OCI-LY1 (cell line): ENCODE results near the gene TRRAP.

Experiments
- H2AFZ ChIP-seq: fragments of 200-600 bp; sonication (generic), shearing (Covaris generic); 2 replicates; pipeline ENCODE4 v1.6.0; 2014; ENCODE audit warnings: antibody characterized with exemption, mild to moderate bottlenecking, low read length
- H3F3A ChIP-seq: fragments of 200-600 bp; sonication (generic), shearing (Covaris generic); 2 replicates; pipeline ENCODE4 v1.6.0; 2014; ENCODE audit warnings: mild to moderate bottlenecking, antibody characterized with exemption, low read length, moderate library complexity; ENCODE audit not compliant: insufficient read depth
- H3K27ac ChIP-seq: fragments of 200-600 bp; sonication (generic); 2 replicates; pipeline ENCODE4 v1.5.1; 2014; ENCODE audit warnings: low read length, mixed run types, mild to moderate bottlenecking, low read depth; ENCODE audit not compliant: poor library complexity, severe bottlenecking
- H3K27me3 ChIP-seq: fragments of 200-600 bp; sonication (generic); 2 replicates; pipeline ENCODE4 v1.6.0; 2014; ENCODE audit warnings: antibody characterized with exemption, mild to moderate bottlenecking, low read length, moderate library complexity; ENCODE audit not compliant: insufficient read depth
- H3K36me3 ChIP-seq: fragments of 200-600 bp; sonication (generic); 2 replicates; pipeline ENCODE4 v1.6.1; 2014; ENCODE audit warnings: mild to moderate bottlenecking, antibody characterized with exemption, low read length, moderate library complexity, mixed read lengths; ENCODE audit not compliant: insufficient read depth
- H3K4me1 ChIP-seq: fragments of 200-600 bp; sonication (generic); 2 replicates; pipeline ENCODE4 v1.5.1; 2014; ENCODE audit warnings: mild to moderate bottlenecking, low read length, moderate library complexity; ENCODE audit not compliant: insufficient read depth, severe bottlenecking
- H3K4me2 ChIP-seq: fragments of 200-600 bp; sonication (generic), shearing (Covaris generic); 2 replicates; pipeline ENCODE4 v1.6.1; 2014; ENCODE audit warnings: low read length
- H3K4me3 ChIP-seq: fragments of 200-600 bp; sonication (generic); 2 replicates; pipeline ENCODE4 v1.5.1; 2014; ENCODE audit warnings: low read length, low read depth, mild to moderate bottlenecking, mixed read lengths; ENCODE audit not compliant: poor library complexity, severe bottlenecking
- H3K79me2 ChIP-seq: fragments of 200-600 bp; shearing (Covaris generic); 2 replicates; pipeline ENCODE4 v1.6.1; 2016; ENCODE audit warnings: mixed run types, low read length, mixed read lengths; ENCODE audit not compliant: insufficient read depth
- H3K9ac ChIP-seq: fragments of 200-600 bp; sonication (generic), shearing (Covaris generic); 2 replicates; pipeline ENCODE4 v1.6.1; 2014; ENCODE audit warnings: mild to moderate bottlenecking, low read length, mixed read lengths
- H3K9me2 ChIP-seq: fragments of 200-600 bp; sonication (generic), shearing (Covaris generic); 2 replicates; pipeline ENCODE4 v1.6.1; 2014; ENCODE audit warnings: low read depth, mild to moderate bottlenecking, low read length, mixed read lengths
- H3K9me3 ChIP-seq: fragments of 200-600 bp; shearing (Covaris generic); 2 replicates; pipeline ENCODE4 v1.6.1; 2014; ENCODE audit warnings: low read length, mixed read lengths
- H4K20me1 ChIP-seq: fragments of 200-600 bp; sonication (generic), shearing (Covaris generic); 2 replicates; pipeline ENCODE4 v1.6.0; 2016; ENCODE audit warnings: mild to moderate bottlenecking, low read length; ENCODE audit not compliant: insufficient read depth
- EZH2 ChIP-seq: fragments of 200-600 bp; sonication (generic), shearing (Covaris generic); IDR thresholded peaks from 2 replicates; pipeline ENCODE4 v1.8.0; 2017; ENCODE audit warnings: borderline replicate concordance, mixed run types, mild to moderate bottlenecking, antibody characterized with exemption, low read length, moderate library complexity, mixed read lengths
- TF ChIP-seq, protein P1 (sequence below): fragments of 200-600 bp; sonication (generic), shearing (Covaris generic); IDR thresholded peaks from 2 replicates; pipeline ENCODE4 v1.5.1; 2017; ENCODE audit warnings: mild to moderate bottlenecking, antibody characterized with exemption, low read length, moderate library complexity, mixed read lengths

Gene TRRAP

GRCh38 chr7:99010281-99010680, 131.9 kb downstream of the TRRAP start:
- Histone ChIP-seq H2AFZ (no peak overlapping the region), H3K27me3 (no peaks in the 10 kb centered on the region)

DNA sequence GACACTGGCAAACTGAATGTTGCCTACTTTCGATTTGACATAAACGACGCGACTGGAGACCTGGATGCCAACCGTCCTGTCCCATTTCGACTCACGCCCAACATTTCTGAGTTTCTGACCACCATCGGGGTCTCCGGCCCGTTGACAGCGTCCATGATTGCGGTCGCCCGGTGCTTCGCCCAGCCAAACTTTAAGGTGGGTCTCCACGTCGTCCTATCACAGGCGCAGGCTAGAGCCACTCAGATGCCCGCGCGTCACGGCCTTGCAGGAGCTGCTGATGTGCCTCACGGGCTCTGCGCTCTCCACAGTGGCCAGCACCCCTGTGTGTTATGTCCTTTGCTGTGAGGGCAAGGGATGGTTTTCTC, 133.0 kb downstream of the TRRAP start:
- H3K79me2 ChIP-seq, result no peaks in the 10 kb centered on the region
- peaks cover 94% of the 10 kb centered on the region for H3K36me3 ChIP-seq
- H4K20me1 ChIP-seq, result no peaks in the 10 kb centered on the region

More at GRCh38 chr7:99010281-99010680, 131.9 kb downstream of the TRRAP start:
- Histone ChIP-seq H3K4me1 (no peaks in the 10 kb centered on the region), H3K79me2 (no peaks in the 10 kb centered on the region), H3K4me3 (no peak overlapping the region), H3K4me2 (no peak overlapping the region), H4K20me1 (no peaks in the 10 kb centered on the region), H3K9ac (no peak overlapping the region), H3K9me3 (no peaks in the 10 kb centered on the region), H3F3A (no peaks in the 10 kb centered on the region), H3K36me3 (peaks cover 94% of the 10 kb centered on the region), H3K9me2 (no peaks in the 10 kb centered on the region), H3K27ac (no peak overlapping the region)
- no peak for TF ChIP-seq EZH2
- TF ChIP-seq, protein P1, sequence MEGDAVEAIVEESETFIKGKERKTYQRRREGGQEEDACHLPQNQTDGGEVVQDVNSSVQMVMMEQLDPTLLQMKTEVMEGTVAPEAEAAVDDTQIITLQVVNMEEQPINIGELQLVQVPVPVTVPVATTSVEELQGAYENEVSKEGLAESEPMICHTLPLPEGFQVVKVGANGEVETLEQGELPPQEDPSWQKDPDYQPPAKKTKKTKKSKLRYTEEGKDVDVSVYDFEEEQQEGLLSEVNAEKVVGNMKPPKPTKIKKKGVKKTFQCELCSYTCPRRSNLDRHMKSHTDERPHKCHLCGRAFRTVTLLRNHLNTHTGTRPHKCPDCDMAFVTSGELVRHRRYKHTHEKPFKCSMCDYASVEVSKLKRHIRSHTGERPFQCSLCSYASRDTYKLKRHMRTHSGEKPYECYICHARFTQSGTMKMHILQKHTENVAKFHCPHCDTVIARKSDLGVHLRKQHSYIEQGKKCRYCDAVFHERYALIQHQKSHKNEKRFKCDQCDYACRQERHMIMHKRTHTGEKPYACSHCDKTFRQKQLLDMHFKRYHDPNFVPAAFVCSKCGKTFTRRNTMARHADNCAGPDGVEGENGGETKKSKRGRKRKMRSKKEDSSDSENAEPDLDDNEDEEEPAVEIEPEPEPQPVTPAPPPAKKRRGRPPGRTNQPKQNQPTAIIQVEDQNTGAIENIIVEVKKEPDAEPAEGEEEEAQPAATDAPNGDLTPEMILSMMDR, result no peak

GRCh38 chr7:99011706-99012404, 133.5 kb downstream of the TRRAP start:
- Histone ChIP-seq H4K20me1 (no peaks in the 10 kb centered on the region), H2AFZ (no peak overlapping the region), H3K9ac (no peak overlapping the region), H3K4me1 (no peaks in the 10 kb centered on the region), H3K9me3 (no peaks in the 10 kb centered on the region), H3K27me3 (no peaks in the 10 kb centered on the region), H3K4me2 (no peak overlapping the region), H3K27ac (no peak overlapping the region), H3K9me2 (no peaks in the 10 kb centered on the region), H3K4me3 (no peak overlapping the region), H3K36me3 (peaks cover 94% of the 10 kb centered on the region), H3F3A (no peaks in the 10 kb centered on the region), H3K79me2 (no peaks in the 10 kb centered on the region)
- no peak for TF ChIP-seq EZH2
- TF ChIP-seq, protein P1, result no peak

More for the DNA sequence above, 133.0 kb downstream of the TRRAP start:
- H3K9me2 ChIP-seq, result no peaks in the 10 kb centered on the region
- H3K4me1 ChIP-seq, result no peaks in the 10 kb centered on the region
- no peak overlapping the region for H3K9ac ChIP-seq
- no peak overlapping the region for H3K27ac ChIP-seq
- H3F3A ChIP-seq, result no peaks in the 10 kb centered on the region
- H3K4me2 ChIP-seq, result no peak overlapping the region
- TF ChIP-seq, protein P1, result no peak
- TF ChIP-seq EZH2, result no peak
- no peaks in the 10 kb centered on the region for H3K9me3 ChIP-seq
- no peak overlapping the region for H3K4me3 ChIP-seq
- H2AFZ ChIP-seq, result no peak overlapping the region
- no peaks in the 10 kb centered on the region for H3K27me3 ChIP-seq
